Activated CD4-positive, alpha-beta T cell treated with anti-CD3 and anti-CD28 coated beads for 1 hour (primary cell): ENCODE data around the gene DENND5B.
"Not testable (repeated sequence)": the region's sequence is repeated elsewhere in the genome, so short reads cannot be mapped to it uniquely, and the experiment has no call there.

ENCODE experiments used
- DNase-seq: peaks from one replicate; pipeline ENCODE4 v3.0.0-alpha.2; 2020

Gene DENND5B

GRCh38 chr12:31550590-31550989 lies 40.3 kb downstream of the DENND5B start:
- not testable (repeated sequence) for DNase-seq

GRCh38 chr12:31536672-31537071 lies 54.3 kb downstream of the DENND5B start:
- no peak for DNase-seq

GRCh38 chr12:31533470-31533869 lies 57.5 kb downstream of the DENND5B start:
- DNase-seq: no peak

- DNase-seq: no peak
Observed at GRCh38 chr12:31531893-31532292, 59.0 kb downstream of the DENND5B start.

GRCh38 chr12:31528095-31528494 lies 62.8 kb downstream of the DENND5B start:
- DNase-seq: no peak

- no peak for DNase-seq
Observed at GRCh38 chr12:31527083-31527482, 63.9 kb downstream of the DENND5B start.

GRCh38 chr12:31526158-31526546 lies 64.8 kb downstream of the DENND5B start:
- DNase-seq: no peak

GRCh38 chr12:31525496-31526157 lies 65.3 kb downstream of the DENND5B start:
- no peak for DNase-seq

- no peak for DNase-seq
Observed at GRCh38 chr12:31524791-31525495, 66.0 kb downstream of the DENND5B start.

GRCh38 chr12:31523306-31523705 lies 67.6 kb downstream of the DENND5B start:
- no peak for DNase-seq

GRCh38 chr12:31522607-31523006 lies 68.3 kb downstream of the DENND5B start:
- no peak for DNase-seq

GRCh38 chr12:31521964-31522363 lies 69.0 kb downstream of the DENND5B start:
- no peak for DNase-seq

- DNase-seq: no peak
Observed at GRCh38 chr12:31519511-31519910, 71.4 kb downstream of the DENND5B start.

GRCh38 chr12:31518680-31519227 lies 72.2 kb downstream of the DENND5B start:
- no peak for DNase-seq

GRCh38 chr12:31517994-31518393 lies 72.9 kb downstream of the DENND5B start:
- DNase-seq: no peak

- DNase-seq: no peak
Observed at GRCh38 chr12:31516702-31517101, 74.2 kb downstream of the DENND5B start.

GRCh38 chr12:31514912-31515311 lies 76.0 kb downstream of the DENND5B start:
- DNase-seq: no peak

GRCh38 chr12:31510034-31510433 lies 80.9 kb downstream of the DENND5B start:
- no peak for DNase-seq

- no peak for DNase-seq
Observed at GRCh38 chr12:31508436-31509150, 82.3 kb downstream of the DENND5B start.

GRCh38 chr12:31507966-31508365 lies 83.0 kb downstream of the DENND5B start:
- no peak for DNase-seq

GRCh38 chr12:31506515-31507306 lies 84.2 kb downstream of the DENND5B start:
- no peak for DNase-seq

- no peak for DNase-seq
Observed at GRCh38 chr12:31504625-31505222, 86.2 kb downstream of the DENND5B start.
